Activated CD8-positive, alpha-beta memory T cell treated with anti-CD3 and anti-CD28 coated beads, Interleukin-2, amount 10 ng/mL, durations not matched to agents 7 days and 5 days (primary cell): ENCODE results near the gene NRARP. TPM values are rescaled to one million over a fixed set of nuclear protein-coding genes. Genes with fewer than 3 reads are reported as not detected.
A peak's percentile ranks its signal among the peaks of the same experiment; 100 is the strongest.

ENCODE experiments used
- ATAC-seq: fragments of 150-1000 bp; cut with Tn5 transposase; one replicate; pipeline ENCODE4 v1.10.0; 2021; ENCODE audit warnings: moderate library complexity
- CTCF ChIA-PET: fragments of 350-600 bp; sonication (Branson Sonifier 250); formaldehyde crosslinking; loops from one replicate; lab custom pipeline; 2021; ENCODE audit warnings: antibody characterized with exemption; lab: Charles Lee
- DNase-seq: peaks from one replicate; pipeline ENCODE4 v3.0.0-alpha.2; 2020
- H3K27ac Mint-ChIP-seq: one replicate; pipeline ENCODE4 v1.8.0; 2021; ENCODE audit warnings: mild to moderate bottlenecking, mixed read lengths
- H3K27me3 Mint-ChIP-seq: one replicate; pipeline ENCODE4 v1.8.0; 2021; ENCODE audit warnings: mixed read lengths
- H3K36me3 Mint-ChIP-seq: one replicate; pipeline ENCODE4 v1.8.0; 2021; ENCODE audit warnings: mild to moderate bottlenecking, mixed read lengths
- H3K4me1 Mint-ChIP-seq: one replicate; pipeline ENCODE4 v1.8.0; 2021; ENCODE audit warnings: mixed read lengths
- H3K4me3 Mint-ChIP-seq: one replicate; pipeline ENCODE4 v1.8.0; 2021; ENCODE audit warnings: mild to moderate bottlenecking, moderate library complexity, mixed read lengths
- H3K9me3 Mint-ChIP-seq: one replicate; pipeline ENCODE4 v1.8.0; 2022; ENCODE audit warnings: low read depth, mixed read lengths
- total RNA-seq, 2 experiments: library from RNA; stranded (reverse); gene quantifications; one replicate each; pipeline ENCODE4 v1.2.3, GENCODE V29; 2021

Gene NRARP
- total RNA-seq, 2 experiments from 2014 or later, result 1.6 to 4.5 TPM

- ATAC-seq (no peak), DNase-seq (no peak)
- Mint-ChIP-seq H3K36me3 (peaks cover 15% of the 10 kb centered on the region), H3K27ac (no peak overlapping the region), H3K27me3 (no peaks in the 10 kb centered on the region), H3K9me3 (no peaks in the 10 kb centered on the region), H3K4me3 (peak overlapping the region; percentile 91), H3K4me1 (peaks cover 17% of the 10 kb centered on the region)
- CTCF ChIA-PET, result interaction anchor here (1.2 to 5.4 kb wide), 6 partner anchors 15 to 166 kb away, joined by 3 to 46 read pairs (median 4); partner anchors contain the start of genes EXD3 and TUBB4B
Measured at GRCh38 chr9:137256856-137257255, 45.2 kb downstream of the NRARP start.

GRCh38 chr9:137256362-137256761 lies 45.7 kb downstream of the NRARP start:
- no peaks in the 10 kb centered on the region for H3K27me3 Mint-ChIP-seq
- peaks cover 12% of the 10 kb centered on the region for H3K36me3 Mint-ChIP-seq
- peak overlapping the region; percentile 36 for H3K27ac Mint-ChIP-seq
- no peak for DNase-seq
- H3K9me3 Mint-ChIP-seq, result no peaks in the 10 kb centered on the region
- CTCF ChIA-PET, result interaction anchor here (1.2 to 5.4 kb wide), 6 partner anchors 14 to 166 kb away, joined by 3 to 46 read pairs (median 4); partner anchors contain the start of genes EXD3 and TUBB4B
- peak overlapping the region; percentile 91 for H3K4me3 Mint-ChIP-seq
- ATAC-seq, result no peak
- peaks cover 17% of the 10 kb centered on the region for H3K4me1 Mint-ChIP-seq

DNA sequence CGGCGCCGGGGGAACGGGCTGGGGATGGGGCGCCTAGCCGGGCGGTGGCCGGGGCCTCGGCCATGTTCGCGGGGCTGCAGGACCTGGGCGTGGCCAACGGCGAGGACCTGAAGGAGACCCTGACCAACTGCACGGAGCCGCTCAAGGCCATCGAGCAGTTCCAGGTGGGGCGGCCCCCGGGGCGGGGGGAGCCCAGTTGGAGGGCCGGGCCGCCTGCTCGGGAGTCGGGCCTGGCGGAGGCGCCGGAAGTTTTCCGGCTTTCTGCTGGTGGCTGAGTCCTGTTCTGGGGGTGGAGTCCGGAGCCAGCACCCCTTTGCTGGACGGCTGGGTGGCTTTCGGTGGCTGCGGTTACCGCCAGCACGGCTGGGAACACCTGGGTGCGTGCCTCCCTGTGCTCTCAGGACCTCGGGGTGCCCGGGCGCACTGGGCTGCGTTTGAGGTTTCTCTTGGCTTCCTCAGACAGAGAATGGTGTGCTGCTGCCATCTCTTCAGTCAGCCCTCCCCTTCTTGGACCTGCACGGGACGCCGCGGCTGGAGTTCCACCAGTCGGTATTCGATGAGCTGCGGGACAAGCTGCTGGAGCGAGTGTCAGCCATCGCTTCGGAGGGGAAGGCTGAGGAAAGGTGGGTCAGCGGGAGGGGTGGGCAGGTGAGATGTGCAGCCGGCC lies 46.5 kb downstream of the NRARP start:
- no peak for ATAC-seq

DNA sequence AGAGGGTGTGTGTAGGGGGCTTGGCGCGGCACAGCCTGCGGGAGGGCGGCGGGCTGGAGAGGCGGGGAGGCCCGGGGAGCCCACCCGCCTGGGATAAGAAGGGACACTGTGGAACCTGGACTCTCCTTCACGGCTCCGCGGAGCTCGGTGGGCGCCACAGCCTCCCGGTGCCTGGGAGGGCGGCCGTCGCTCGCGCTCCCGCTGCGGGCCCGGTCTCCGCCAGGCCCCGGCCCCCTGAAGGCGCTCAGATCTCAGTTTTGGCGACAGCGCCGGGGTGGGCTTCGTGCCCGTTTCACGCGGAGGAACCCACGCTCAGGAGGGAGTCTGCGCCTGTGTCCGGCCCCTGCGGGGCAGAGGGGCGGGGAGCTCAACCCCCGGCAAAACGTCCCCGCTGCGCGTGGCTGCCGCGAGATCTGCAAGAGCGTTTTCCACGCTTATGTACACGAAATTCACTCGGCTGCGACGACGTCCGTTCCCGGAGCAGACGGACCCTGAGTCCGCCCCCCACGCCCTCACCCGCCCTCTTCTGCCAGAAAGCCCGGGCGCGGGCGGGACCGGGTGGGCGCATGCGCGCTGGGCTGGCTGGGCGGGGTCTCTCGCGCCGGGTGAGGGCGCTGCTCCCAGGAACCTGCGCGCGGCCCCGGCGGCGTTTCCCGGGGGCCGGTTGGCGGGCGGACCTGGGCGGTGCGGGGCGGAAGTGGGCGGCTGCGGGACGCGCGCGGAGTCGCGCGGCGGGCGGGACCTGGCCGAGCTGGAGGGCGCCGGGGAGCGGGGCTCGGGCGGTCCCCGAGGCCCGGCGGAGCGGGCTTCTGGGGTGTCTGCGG lies 47.2 kb downstream of the NRARP start, which contains the start of gene NELFB:
NELFB (plus strand) TSS at position 704 of the 824 bp plus-strand sequence.
- Mint-ChIP-seq H3K27me3 (no peaks in the 10 kb centered on the region), H3K27ac (peak within 1 kb of the TSS; percentile 87), H3K4me1 (peaks cover 17% of the 10 kb centered on the region), H3K9me3 (no peaks in the 10 kb centered on the region), H3K4me3 (peak within 1 kb of the TSS; percentile 91), H3K36me3 (peaks cover 12% of the 10 kb centered on the region)
- ATAC-seq (peak; percentile 86), DNase-seq (peak; percentile 96)
- CTCF ChIA-PET, result interaction anchor here (1.0 to 5.4 kb wide), 11 partner anchors 9 to 413 kb away, joined by 3 to 46 read pairs (median 4); partner anchors contain the start of genes AJM1, ANAPC2, CYSRT1 and EXD3

More for the DNA sequence above, 46.5 kb downstream of the NRARP start:
- H3K36me3 Mint-ChIP-seq, result peaks cover 12% of the 10 kb centered on the region
- H3K27ac Mint-ChIP-seq, result peak overlapping the region; percentile 87
- peak overlapping the region; percentile 91 for H3K4me3 Mint-ChIP-seq
- DNase-seq, result peak; percentile 66
- peaks cover 17% of the 10 kb centered on the region for H3K4me1 Mint-ChIP-seq
- CTCF ChIA-PET, result interaction anchor here (1.1 to 5.4 kb wide), 9 partner anchors 8 to 187 kb away, joined by 3 to 46 read pairs (median 5); partner anchors contain the start of genes ANAPC2, CYSRT1, EXD3 and SSNA1
- H3K27me3 Mint-ChIP-seq, result no peaks in the 10 kb centered on the region
- no peaks in the 10 kb centered on the region for H3K9me3 Mint-ChIP-seq

DNA sequence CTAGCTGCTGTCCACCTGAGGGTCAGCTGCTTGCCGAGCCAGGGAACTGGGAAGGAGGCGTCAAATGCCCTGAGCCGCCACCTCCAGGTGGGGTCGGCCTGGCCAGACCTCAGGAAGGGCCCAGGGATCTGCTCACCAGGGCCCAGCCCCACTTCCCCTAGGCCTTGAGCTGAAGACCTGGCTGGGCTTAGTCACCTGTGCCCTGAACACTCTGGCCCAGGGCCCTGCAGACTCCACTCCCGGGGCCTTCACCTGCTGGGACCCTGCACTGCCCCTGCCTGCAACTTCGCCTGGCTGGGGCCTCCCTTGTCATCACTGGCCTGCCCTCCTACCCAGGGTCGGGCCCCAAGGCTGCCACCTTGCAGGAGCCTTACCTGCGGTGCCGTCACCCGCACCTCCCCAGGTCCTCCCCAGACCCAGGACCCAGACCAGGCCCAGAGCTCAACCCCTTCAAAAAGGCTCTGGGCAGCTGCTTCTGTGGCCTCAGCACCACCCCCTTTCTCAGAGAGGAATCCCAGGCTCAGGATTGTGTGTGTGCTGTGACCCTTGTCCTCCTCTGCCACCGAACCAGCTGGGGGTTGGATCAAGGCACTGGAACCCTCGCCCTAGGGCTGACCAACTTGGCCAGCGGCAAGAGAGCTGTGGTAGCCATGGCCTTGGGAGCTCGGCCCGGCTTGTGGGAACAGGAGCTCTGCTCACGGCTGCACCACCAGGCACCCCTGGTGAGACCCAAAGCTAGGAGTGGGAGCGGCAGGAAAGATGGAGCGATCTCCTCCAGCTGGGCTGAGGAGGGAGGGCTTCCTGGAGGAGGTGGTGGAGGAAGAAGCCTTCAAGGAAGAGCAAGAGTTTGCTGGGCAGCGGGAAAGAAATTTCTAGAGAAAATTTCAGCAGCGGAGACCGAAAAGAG lies 48.1 kb downstream of the NRARP start:
- no peak for DNase-seq
- H3K36me3 Mint-ChIP-seq, result peaks cover 8% of the 10 kb centered on the region

DNA sequence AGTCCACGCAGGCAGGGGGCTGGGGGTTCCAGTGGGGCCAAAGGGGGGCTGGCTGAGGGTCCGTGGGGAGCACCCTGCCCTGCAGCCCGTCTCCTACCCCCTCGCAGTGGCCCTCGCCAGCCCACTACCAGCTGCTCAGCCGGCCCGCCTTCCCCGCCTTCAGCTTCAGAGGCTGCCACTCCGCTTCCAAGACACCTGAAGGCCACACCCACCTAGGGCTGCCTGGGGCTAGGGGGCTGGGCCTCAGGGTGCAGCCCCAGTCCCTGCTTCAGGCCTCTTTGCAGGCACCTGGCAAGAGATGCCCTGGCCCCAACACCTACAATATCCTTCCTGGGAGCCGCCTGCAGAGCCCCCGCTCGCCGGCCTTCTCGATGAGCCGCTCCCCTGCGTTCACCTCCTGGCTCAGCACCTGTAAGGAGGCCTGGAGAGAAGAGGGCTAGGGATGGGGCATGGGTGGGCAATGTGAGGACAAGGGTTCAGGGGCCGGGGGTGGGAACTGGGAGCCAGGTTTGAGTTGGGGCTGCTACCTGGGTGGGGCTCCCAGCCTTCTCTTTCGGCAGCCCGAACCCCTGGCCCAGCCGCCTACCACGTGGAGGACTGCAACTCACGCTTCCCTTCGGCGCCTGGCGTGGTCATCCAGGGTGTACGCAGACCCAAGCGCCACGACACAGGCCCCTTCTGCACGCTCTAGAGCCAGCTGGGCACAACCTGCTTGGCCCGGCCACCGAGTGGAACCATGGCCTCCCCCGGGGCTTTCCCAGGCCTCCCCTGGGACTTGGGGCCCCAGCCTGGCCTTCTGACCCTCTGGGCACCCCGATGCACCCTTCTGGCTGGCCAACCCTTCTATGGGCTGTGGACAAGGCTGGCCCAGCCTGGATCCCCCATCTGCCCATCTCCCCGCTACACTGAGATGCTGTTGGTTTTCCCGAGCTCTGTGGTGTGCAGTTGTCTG lies 49.2 kb downstream of the NRARP start:
- H3K36me3 Mint-ChIP-seq, result peaks cover 7% of the 10 kb centered on the region
- H3K4me3 Mint-ChIP-seq, result no peak overlapping the region
- ATAC-seq, result no peak
- no peak overlapping the region for H3K27ac Mint-ChIP-seq
- CTCF ChIA-PET, result interaction anchor here (1.3 to 5.4 kb wide), 4 partner anchors 11 to 49 kb away, joined by 3 to 46 read pairs (median 14); partner anchors contain the start of genes NRARP and TUBB4B
- no peak for DNase-seq
- no peaks in the 10 kb centered on the region for H3K9me3 Mint-ChIP-seq
- peaks cover 17% of the 10 kb centered on the region for H3K4me1 Mint-ChIP-seq
- no peaks in the 10 kb centered on the region for H3K27me3 Mint-ChIP-seq

More for the DNA sequence above, 48.1 kb downstream of the NRARP start:
- CTCF ChIA-PET, result interaction anchor here (1.0 to 5.4 kb wide), 10 partner anchors 8 to 412 kb away, joined by 3 to 46 read pairs (median 4); partner anchors contain the start of genes AJM1, ANAPC2, CYSRT1 and EXD3
- no peaks in the 10 kb centered on the region for H3K9me3 Mint-ChIP-seq
- no peaks in the 10 kb centered on the region for H3K27me3 Mint-ChIP-seq
- H3K27ac Mint-ChIP-seq, result peak overlapping the region; percentile 73
- peaks cover 17% of the 10 kb centered on the region for H3K4me1 Mint-ChIP-seq
- no peak for ATAC-seq
- peak overlapping the region; percentile 91 for H3K4me3 Mint-ChIP-seq

DNA sequence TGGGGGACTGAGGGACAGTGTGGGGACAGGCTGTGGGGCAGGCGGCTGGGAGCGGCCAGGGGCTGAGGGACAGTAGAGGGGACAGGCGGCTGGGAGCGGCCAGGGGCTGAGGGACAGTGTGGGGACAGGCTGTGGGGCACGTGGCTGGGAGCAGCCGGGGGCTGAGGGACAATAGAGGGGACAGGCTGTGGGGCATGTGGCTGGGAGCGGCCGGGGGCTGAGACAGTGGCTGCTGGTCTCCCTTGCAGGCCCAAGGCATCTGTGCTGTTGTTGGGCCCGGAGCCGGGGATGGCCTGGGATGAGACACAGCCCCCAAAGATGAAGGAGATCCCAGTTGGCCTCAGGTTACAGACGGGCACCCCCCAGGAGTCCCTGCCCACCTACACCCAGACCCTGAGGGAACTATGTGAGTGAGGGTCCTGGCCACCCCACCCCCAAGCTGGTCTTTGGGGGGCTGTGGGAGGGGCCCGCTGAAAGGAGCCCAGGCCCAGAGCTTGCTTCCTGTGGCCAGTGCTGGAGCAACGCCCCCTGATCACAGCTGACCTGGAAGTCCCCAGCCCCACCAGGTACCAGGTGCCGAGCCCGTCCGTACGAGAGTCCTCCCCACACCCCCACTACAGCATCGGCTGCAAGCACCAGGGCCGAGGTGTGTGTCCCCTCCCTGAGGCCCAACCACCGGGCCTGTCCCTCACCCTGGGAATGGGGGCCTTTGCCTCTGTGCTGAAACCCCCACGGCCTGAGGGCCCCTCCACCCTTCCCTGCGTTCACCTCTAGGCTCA lies 50.4 kb downstream of the NRARP start:
- Mint-ChIP-seq H3K27ac (no peak overlapping the region), H3K4me3 (no peak overlapping the region)
- CTCF ChIA-PET, result interaction anchor here (1.2 to 5.4 kb wide), 3 partner anchors 10 to 15 kb away, joined by 5 to 46 read pairs (median 5); partner anchors contain the start of gene TUBB4B

DNA sequence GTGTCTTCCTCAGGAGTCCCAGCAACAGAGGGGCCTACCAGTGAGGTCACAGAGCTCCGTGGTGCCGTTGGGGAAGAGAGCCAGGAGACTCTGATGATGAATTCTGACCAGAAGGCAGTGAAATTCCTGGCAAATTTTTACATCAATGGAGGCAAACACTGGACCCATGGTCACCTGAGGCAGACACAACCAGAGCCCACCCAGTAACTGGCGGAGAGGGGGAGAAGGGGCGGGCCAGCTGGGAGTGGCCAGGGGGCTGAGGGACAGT lies 50.9 kb downstream of the NRARP start, which contains the start of gene STPG3:
STPG3 (plus strand) TSS at position 93 of the 268 bp plus-strand sequence; CDS start at position 94, 1 bp downstream.
- Mint-ChIP-seq H3K27ac (no peak within 1 kb of the TSS), H3K4me3 (no peak within 1 kb of the TSS), H3K36me3 (no peaks in the 10 kb centered on the region), H3K9me3 (no peaks in the 10 kb centered on the region), H3K4me1 (peaks cover 7% of the 10 kb centered on the region), H3K27me3 (no peaks in the 10 kb centered on the region)
- no peak for DNase-seq
- CTCF ChIA-PET, result interaction anchor here (1.2 kb wide), 1 partner anchor 13 kb away, joined by 5 read pairs; no protein-coding TSS in a partner anchor
- no peak for ATAC-seq

More for the DNA sequence above, 50.4 kb downstream of the NRARP start:
- no peak for DNase-seq
- peaks cover 12% of the 10 kb centered on the region for H3K4me1 Mint-ChIP-seq
- H3K9me3 Mint-ChIP-seq, result no peaks in the 10 kb centered on the region
- no peaks in the 10 kb centered on the region for H3K27me3 Mint-ChIP-seq
- no peak for ATAC-seq
- peaks cover 3% of the 10 kb centered on the region for H3K36me3 Mint-ChIP-seq

GRCh38 chr9:137250329-137251193 lies 51.5 kb downstream of the NRARP start:
- DNase-seq, result no peak
- Mint-ChIP-seq H3K27ac (no peak overlapping the region), H3K4me1 (peaks cover 4% of the 10 kb centered on the region), H3K36me3 (no peaks in the 10 kb centered on the region), H3K27me3 (no peaks in the 10 kb centered on the region), H3K9me3 (no peaks in the 10 kb centered on the region), H3K4me3 (no peak overlapping the region)
- CTCF ChIA-PET, result interaction anchor here (1.2 kb wide), 1 partner anchor 12 kb away, joined by 5 read pairs; no protein-coding TSS in a partner anchor
- ATAC-seq, result no peak
